GM12873 (cell line): ENCODE measurements around the gene RYK.

Experiments used
- CTCF ChIP-seq: IDR thresholded peaks from 2 replicates; pipeline ENCODE4 v1.5.1; 2012; ENCODE audit warnings: low read depth, mild to moderate bottlenecking, moderate library complexity, low read length, control low read depth; ENCODE audit not compliant: insufficient read depth; ENCODE audit errors: missing control alignments

The RYK gene

GRCh38 chr3:134145183-134145582, 105.5 kb downstream of the RYK start:
- peak; percentile 20 for TF ChIP-seq CTCF

GRCh38 chr3:134144694-134145093, 106.0 kb downstream of the RYK start:
- no peak for TF ChIP-seq CTCF

DNA sequence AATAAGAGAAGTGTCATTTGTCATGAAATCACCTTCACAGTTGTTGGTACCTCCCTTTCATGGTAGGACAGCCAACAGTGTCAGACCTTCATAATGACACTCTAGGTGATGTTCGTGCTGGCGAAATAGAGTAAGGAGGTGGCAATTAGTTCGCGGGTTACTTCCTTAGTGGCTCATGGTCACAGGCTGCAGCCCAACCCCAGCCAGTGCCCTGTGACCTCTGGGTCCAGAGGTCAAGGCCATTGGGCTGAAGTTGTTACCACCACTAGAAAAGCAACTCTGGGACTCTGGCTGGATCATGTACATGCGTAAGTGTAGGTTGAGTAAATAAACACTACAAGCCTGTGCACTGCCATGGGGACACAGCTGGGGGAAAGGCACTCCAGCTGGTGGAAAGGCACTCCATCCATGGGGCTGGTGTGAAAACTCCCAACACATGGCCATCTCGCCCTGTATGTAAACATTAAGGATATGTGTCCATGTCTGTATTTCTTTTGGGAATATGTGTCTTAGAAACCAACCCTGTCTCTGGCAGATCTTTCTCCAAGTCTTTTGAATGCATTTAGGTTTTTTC, 106.7 kb downstream of the RYK start:
- no peak for TF ChIP-seq CTCF

GRCh38 chr3:134136604-134137003, 114.1 kb downstream of the RYK start:
- no peak for TF ChIP-seq CTCF

- TF ChIP-seq CTCF = no peak
Measured at GRCh38 chr3:134134698-134135415, 115.8 kb downstream of the RYK start.

DNA sequence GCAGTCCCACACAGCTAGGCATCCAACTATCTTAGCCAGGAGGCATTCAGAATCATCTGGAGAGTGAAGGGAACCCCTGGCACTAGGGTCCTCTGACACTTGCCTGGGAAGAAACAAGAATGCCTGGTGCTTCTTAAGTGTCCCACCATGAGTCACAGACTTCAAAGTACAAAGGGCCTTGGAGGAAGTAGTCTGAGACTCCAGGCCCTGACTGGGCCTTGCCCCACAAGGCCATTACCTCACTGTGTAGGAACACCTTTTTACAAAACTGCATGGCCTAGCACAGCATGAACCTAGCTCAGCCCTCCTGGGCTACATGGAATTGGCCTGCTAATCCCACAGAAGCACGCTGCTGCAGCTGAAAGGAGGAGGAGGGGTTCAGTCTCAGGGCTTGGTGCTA, 116.4 kb downstream of the RYK start:
- TF ChIP-seq CTCF = no peak

DNA sequence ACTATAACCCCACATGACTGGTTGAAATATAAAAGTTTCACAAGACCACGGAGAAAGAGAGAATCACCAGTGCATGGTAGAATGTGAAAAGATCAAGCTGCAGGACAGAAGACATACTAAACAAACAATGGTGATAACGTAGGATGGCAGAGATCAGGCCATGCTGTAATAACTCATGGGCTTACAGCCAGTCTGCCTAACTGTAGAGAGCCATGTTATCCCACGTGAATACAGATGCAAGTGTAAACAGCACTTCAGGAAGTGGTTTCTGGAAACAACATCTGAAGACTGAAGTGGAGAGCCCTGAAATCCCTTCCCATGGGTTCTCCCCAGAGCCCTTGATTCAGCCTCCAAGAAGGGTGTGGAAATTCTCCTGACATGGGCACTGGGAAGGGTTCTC, 117.7 kb downstream of the RYK start:
- TF ChIP-seq CTCF = no peak
